Left ventricle myocardium inferior (tissue), 1 donor: ENCODE measurements around the gene NKAIN2. TPM values are rescaled to one million over a fixed set of nuclear protein-coding genes. Genes with fewer than 3 reads are reported as not detected.
"Not testable (repeated sequence)": the region's sequence is repeated elsewhere in the genome, so short reads cannot be mapped to it uniquely, and the experiment has no call there.

Experiments
- DNase-seq: peaks from one replicate; pipeline ENCODE4 v3.0.0-alpha.2; 2020
- H3K27ac ChIP-seq: fragments of 200-600 bp; replicated peaks from 2 replicates; pipeline ENCODE4 v1.8.0; 2021
- H3K27me3 ChIP-seq: fragments of 200-600 bp; 2 replicates; pipeline ENCODE4 v1.8.0; 2021; ENCODE audit warnings: low read depth
- H3K36me3 ChIP-seq: fragments of 200-600 bp; 2 replicates; pipeline ENCODE4 v1.8.0; 2021
- H3K4me1 ChIP-seq: fragments of 200-600 bp; 2 replicates; pipeline ENCODE4 v1.8.0; 2021
- H3K4me3 ChIP-seq: fragments of 200-600 bp; 2 replicates; pipeline ENCODE4 v1.8.0; 2021; ENCODE audit warnings: mild to moderate bottlenecking, moderate library complexity
- H3K9me3 ChIP-seq: fragments of 200-600 bp; replicated peaks from 2 replicates; pipeline ENCODE4 v1.8.0; 2021
- CTCF ChIP-seq: fragments of 200-600 bp; IDR thresholded peaks from 2 replicates; pipeline ENCODE4 v1.8.0; 2021; ENCODE audit warnings: antibody characterized with exemption, mild to moderate bottlenecking, borderline replicate concordance
- intact Hi-C: fragments of 100-400 bp; cut with micrococcal nuclease; formaldehyde crosslinking; loops from one replicate; pipeline ENCODE4 v1.11.0; 2022
- total RNA-seq: library from RNA; stranded (reverse); fragmentation: NEBNext Ultra II Directional; extraction: Animal tissue kit (Norgen Biotek cat#: 25700); gene quantifications from one replicate; pipeline ENCODE4 v1.2.1, GENCODE V29; 2021
- donor health status: DM: no; HTN: yes; CAD: no; lungs with severe emphysema.

The NKAIN2 gene
- total RNA-seq, 1 donor from 2014 or later: 0.22 TPM

- H3K27me3 ChIP-seq: no peaks in the 10 kb centered on the region
- intact Hi-C loops: no loop called here
- no peaks in the 10 kb centered on the region for H3K4me1 ChIP-seq
- DNase-seq: no peak
- H3K27ac ChIP-seq: no peak overlapping the region
- no peaks in the 10 kb centered on the region for H3K9me3 ChIP-seq
- H3K36me3 ChIP-seq: no peaks in the 10 kb centered on the region
- TF ChIP-seq CTCF: no peak
- no peak overlapping the region for H3K4me3 ChIP-seq
These were observed 493.8 kb downstream of the NKAIN2 start for GRCh38 chr6:124297507-124297906.

- Histone ChIP-seq H3K27me3 (no peaks in the 10 kb centered on the region), H3K36me3 (no peaks in the 10 kb centered on the region), H3K9me3 (no peaks in the 10 kb centered on the region), H3K27ac (no peak overlapping the region), H3K4me1 (no peaks in the 10 kb centered on the region), H3K4me3 (no peak overlapping the region)
- no peak for DNase-seq
- no peak for TF ChIP-seq CTCF
- intact Hi-C loops: no loop called here
These were observed 495.1 kb downstream of the NKAIN2 start for GRCh38 chr6:124298730-124299129.

GRCh38 chr6:124300907-124301306 is 497.2 kb downstream of the NKAIN2 start:
- DNase-seq, H3K36me3 ChIP-seq, H3K4me1 ChIP-seq, H3K4me3 ChIP-seq, intact Hi-C loops, H3K27me3 ChIP-seq, H3K9me3 ChIP-seq, H3K27ac ChIP-seq: not testable (repeated sequence)

GRCh38 chr6:124303971-124304370 is 500.3 kb downstream of the NKAIN2 start:
- Histone ChIP-seq H3K36me3 (no peaks in the 10 kb centered on the region), H3K4me1 (no peaks in the 10 kb centered on the region), H3K27me3 (no peaks in the 10 kb centered on the region), H3K4me3 (no peak overlapping the region), H3K9me3 (no peaks in the 10 kb centered on the region), H3K27ac (no peak overlapping the region)
- DNase-seq: no peak
- no peak for TF ChIP-seq CTCF
- intact Hi-C loops: no loop called here

- H3K9me3 ChIP-seq: no peaks in the 10 kb centered on the region
- H3K4me1 ChIP-seq: no peaks in the 10 kb centered on the region
- no peak for TF ChIP-seq CTCF
- intact Hi-C loops: no loop called here
- H3K36me3 ChIP-seq: no peaks in the 10 kb centered on the region
- H3K27ac ChIP-seq: no peak overlapping the region
- H3K27me3 ChIP-seq: no peaks in the 10 kb centered on the region
- H3K4me3 ChIP-seq: no peak overlapping the region
- DNase-seq: no peak
These were observed 506.5 kb downstream of the NKAIN2 start for GRCh38 chr6:124310139-124310538.

GRCh38 chr6:124319410-124319809 is 515.7 kb downstream of the NKAIN2 start:
- no peaks in the 10 kb centered on the region for H3K4me1 ChIP-seq
- DNase-seq: no peak
- no peaks in the 10 kb centered on the region for H3K36me3 ChIP-seq
- H3K27me3 ChIP-seq: no peaks in the 10 kb centered on the region
- H3K9me3 ChIP-seq: peaks cover 10% of the 10 kb centered on the region
- no peak overlapping the region for H3K27ac ChIP-seq
- no peak for TF ChIP-seq CTCF
- intact Hi-C loops: no loop called here
- H3K4me3 ChIP-seq: no peak overlapping the region
